ENCODE measurements around the gene TMEM115. TPM values are rescaled to one million over a fixed set of nuclear protein-coding genes. Genes with fewer than 3 reads are reported as not detected.

TMEM115 gene
- total and polyA plus RNA-seq, 9 of the 15 experiments (the other 6 are each of a cell fraction or from before 2014, with no cell fraction given): 1.6 to 26.9 (median 14.1) TPM

DNA sequence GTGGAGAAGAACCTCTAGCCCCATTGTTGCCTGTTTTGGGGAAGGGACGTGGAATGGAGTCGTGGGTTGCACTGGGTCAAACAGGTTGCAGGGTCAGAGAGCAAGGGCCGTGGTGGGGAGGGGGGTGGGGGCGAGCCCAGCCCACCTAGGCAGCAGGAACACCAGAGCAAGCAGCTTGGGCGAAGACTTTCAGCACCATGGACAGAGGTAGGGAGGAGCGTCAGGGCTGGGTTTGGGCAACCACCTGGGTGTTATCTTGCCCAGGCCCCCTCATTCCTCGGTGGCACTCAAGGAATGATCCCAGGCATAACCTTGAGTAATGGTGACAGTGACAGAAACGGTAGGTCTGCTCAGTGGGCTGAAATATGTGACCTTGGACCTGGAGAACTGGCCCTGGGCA lies 45.9 kb upstream of the TMEM115 start:
- Histone ChIP-seq H3K9ac (ENCODE audit: insufficient read depth in 1 of 2, low read depth in 2 of 2, low read length in 2 of 2) (no peak overlapping the region), H3K36me3 (ENCODE audit: control insufficient read depth, insufficient read depth, low read length) (no peaks in the 10 kb centered on the region), H3K4me1 (replicated peaks in 1 of 2; ENCODE audit: control insufficient read depth in 2 of 2, insufficient read depth in 2 of 2, low read length in 2 of 2) (no peaks in the 10 kb centered on the region; a peak in 1 of 5 replicates), H4K20me1 (replicated peaks; ENCODE audit: control insufficient read depth, insufficient read depth, low read length) (peaks cover 5% of the 10 kb centered on the region; the same call in 1 of the 2 replicates), H3K79me2 (ENCODE audit: control insufficient read depth, insufficient read depth, low read length) (no peaks in the 10 kb centered on the region), H3K27me3 (ENCODE audit: control insufficient read depth in 2 of 2, insufficient read depth in 2 of 2, low read length in 2 of 2) (peaks cover 0 to 21% of the 10 kb centered on the region in 2 experiments; a peak in 2 of 5 replicates), H3K4me2 (ENCODE audit: insufficient read depth, low read length) (no peak overlapping the region), H3K9me1 (ENCODE audit: control insufficient read depth, insufficient read depth, low read length) (no peaks in the 10 kb centered on the region), H3K4me3 (no peak overlapping the region), H3K27ac (ENCODE audit: extremely low read depth, low read depth, low read length) (no peak overlapping the region), H3K9me3 (replicated peaks; ENCODE audit: control insufficient read depth, insufficient read depth, low read depth, low read length) (no peaks in the 10 kb centered on the region), H2AFZ (ENCODE audit: low read depth, low read length) (no peak overlapping the region)
- WGBS (ENCODE audit: insufficient coverage, low coverage, missing lambda C conversion rate): under 1% methylated on average over 7 of the region's 8 CpGs
- DNase-seq (ENCODE audit: extremely low read depth in 1 of 4, low spot score in 3 of 4) (peak; percentile 30 to 72 (median 58)), ATAC-seq (peak; percentile 57; the same call in 1 of the 3 replicates), FAIRE-seq (no peak)
- BruUV-seq (replicated peaks): no TSS peak
- in situ Hi-C loops (cut with MboI) (no loop called here), intact Hi-C loops (cut with micrococcal nuclease) (no loop called here)
- ChIA-PET POLR2A (no interaction called here), CTCF (ENCODE audit: low intra/inter-chr PET ratio) (no interaction called here)
- TF ChIP-seq, protein P1, sequence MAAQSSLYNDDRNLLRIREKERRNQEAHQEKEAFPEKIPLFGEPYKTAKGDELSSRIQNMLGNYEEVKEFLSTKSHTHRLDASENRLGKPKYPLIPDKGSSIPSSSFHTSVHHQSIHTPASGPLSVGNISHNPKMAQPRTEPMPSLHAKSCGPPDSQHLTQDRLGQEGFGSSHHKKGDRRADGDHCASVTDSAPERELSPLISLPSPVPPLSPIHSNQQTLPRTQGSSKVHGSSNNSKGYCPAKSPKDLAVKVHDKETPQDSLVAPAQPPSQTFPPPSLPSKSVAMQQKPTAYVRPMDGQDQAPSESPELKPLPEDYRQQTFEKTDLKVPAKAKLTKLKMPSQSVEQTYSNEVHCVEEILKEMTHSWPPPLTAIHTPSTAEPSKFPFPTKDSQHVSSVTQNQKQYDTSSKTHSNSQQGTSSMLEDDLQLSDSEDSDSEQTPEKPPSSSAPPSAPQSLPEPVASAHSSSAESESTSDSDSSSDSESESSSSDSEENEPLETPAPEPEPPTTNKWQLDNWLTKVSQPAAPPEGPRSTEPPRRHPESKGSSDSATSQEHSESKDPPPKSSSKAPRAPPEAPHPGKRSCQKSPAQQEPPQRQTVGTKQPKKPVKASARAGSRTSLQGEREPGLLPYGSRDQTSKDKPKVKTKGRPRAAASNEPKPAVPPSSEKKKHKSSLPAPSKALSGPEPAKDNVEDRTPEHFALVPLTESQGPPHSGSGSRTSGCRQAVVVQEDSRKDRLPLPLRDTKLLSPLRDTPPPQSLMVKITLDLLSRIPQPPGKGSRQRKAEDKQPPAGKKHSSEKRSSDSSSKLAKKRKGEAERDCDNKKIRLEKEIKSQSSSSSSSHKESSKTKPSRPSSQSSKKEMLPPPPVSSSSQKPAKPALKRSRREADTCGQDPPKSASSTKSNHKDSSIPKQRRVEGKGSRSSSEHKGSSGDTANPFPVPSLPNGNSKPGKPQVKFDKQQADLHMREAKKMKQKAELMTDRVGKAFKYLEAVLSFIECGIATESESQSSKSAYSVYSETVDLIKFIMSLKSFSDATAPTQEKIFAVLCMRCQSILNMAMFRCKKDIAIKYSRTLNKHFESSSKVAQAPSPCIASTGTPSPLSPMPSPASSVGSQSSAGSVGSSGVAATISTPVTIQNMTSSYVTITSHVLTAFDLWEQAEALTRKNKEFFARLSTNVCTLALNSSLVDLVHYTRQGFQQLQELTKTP (IDR thresholded peaks at IDR 0.05; ENCODE audit: low read depth in 1 of 2, partially characterized antibody in 2 of 2): peak in 1 of 2 experiments; percentile 78
- peak; percentile 94 for TF ChIP-seq EHMT2 (IDR thresholded peaks at IDR 0.05)
- TF ChIP-seq, protein P2, sequence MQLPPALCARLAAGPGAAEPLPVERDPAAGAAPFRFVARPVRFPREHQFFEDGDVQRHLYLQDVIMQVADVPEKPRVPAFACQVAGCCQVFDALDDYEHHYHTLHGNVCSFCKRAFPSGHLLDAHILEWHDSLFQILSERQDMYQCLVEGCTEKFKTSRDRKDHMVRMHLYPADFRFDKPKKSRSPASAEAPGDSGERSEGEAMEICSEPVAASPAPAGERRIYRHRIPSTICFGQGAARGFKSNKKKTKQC (CRISPR knock-in tag; IDR thresholded peaks at IDR 0.05): 0 out of 2 replicates have a peak, but pooled peaks have one; percentile 52
- TF ChIP-seq, protein P3, sequence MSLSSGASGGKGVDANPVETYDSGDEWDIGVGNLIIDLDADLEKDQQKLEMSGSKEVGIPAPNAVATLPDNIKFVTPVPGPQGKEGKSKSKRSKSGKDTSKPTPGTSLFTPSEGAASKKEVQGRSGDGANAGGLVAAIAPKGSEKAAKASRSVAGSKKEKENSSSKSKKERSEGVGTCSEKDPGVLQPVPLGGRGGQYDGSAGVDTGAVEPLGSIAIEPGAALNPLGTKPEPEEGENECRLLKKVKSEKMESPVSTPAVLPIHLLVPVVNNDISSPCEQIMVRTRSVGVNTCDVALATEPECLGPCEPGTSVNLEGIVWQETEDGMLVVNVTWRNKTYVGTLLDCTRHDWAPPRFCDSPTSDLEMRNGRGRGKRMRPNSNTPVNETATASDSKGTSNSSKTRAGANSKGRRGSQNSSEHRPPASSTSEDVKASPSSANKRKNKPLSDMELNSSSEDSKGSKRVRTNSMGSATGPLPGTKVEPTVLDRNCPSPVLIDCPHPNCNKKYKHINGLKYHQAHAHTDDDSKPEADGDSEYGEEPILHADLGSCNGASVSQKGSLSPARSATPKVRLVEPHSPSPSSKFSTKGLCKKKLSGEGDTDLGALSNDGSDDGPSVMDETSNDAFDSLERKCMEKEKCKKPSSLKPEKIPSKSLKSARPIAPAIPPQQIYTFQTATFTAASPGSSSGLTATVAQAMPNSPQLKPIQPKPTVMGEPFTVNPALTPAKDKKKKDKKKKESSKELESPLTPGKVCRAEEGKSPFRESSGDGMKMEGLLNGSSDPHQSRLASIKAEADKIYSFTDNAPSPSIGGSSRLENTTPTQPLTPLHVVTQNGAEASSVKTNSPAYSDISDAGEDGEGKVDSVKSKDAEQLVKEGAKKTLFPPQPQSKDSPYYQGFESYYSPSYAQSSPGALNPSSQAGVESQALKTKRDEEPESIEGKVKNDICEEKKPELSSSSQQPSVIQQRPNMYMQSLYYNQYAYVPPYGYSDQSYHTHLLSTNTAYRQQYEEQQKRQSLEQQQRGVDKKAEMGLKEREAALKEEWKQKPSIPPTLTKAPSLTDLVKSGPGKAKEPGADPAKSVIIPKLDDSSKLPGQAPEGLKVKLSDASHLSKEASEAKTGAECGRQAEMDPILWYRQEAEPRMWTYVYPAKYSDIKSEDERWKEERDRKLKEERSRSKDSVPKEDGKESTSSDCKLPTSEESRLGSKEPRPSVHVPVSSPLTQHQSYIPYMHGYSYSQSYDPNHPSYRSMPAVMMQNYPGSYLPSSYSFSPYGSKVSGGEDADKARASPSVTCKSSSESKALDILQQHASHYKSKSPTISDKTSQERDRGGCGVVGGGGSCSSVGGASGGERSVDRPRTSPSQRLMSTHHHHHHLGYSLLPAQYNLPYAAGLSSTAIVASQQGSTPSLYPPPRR (CRISPR knock-in tag; IDR thresholded peaks at IDR 0.05; ENCODE audit: borderline replicate concordance): no peak
- TF ChIP-seq NR2C2 (CRISPR knock-in tag; IDR thresholded peaks at IDR 0.05): 0 out of 2 replicates have a peak, but pooled peaks have one; percentile 24
- TF ChIP-seq NR2C2 (tag; IDR thresholded peaks at IDR 0.05): no peak
- peak; percentile 88 for TF ChIP-seq MIER1 (IDR thresholded peaks at IDR 0.05; ENCODE audit: low read depth)
- no peak for TF ChIP-seq E2F3 (CRISPR knock-in tag; IDR thresholded peaks at IDR 0.05)
